T-helper 2 cell treated with Interferon-gamma antibody and Interleukin-4, amounts not matched to agents 100 ng/mL and 5 ng/mL, for 36 hours (primary cell): ENCODE results near the gene PARL. TPM values are rescaled to one million over a fixed set of nuclear protein-coding genes. Genes with fewer than 3 reads are reported as not detected.

Experiments
- intact Hi-C: fragments of 100-400 bp; cut with micrococcal nuclease; formaldehyde crosslinking; loops from one replicate; pipeline ENCODE4 v1.15.1; 2023
- total RNA-seq: library from RNA; stranded (reverse); gene quantifications from 2 replicates; pipeline ENCODE4 v1.2.3, GENCODE V29; 2022

The PARL gene
- total RNA-seq, 1 donor from 2014 or later, result 53.2 TPM

- intact Hi-C loops, result no loop called here
Measured at GRCh38 chr3:183857863-183858262, 26.8 kb downstream of the PARL start.

GRCh38 chr3:183854318-183855035 is 30.2 kb downstream of the PARL start:
- intact Hi-C loops, result no loop called here

- intact Hi-C loops, result no loop called here
Measured at GRCh38 chr3:183845608-183846288, 38.9 kb downstream of the PARL start.

GRCh38 chr3:183845090-183845489 is 39.6 kb downstream of the PARL start:
- intact Hi-C loops, result no loop called here

- intact Hi-C loops, result no loop called here
Measured at GRCh38 chr3:183844606-183845005, 40.1 kb downstream of the PARL start.

GRCh38 chr3:183839751-183840150 is 44.9 kb downstream of the PARL start:
- intact Hi-C loops, result no loop called here

GRCh38 chr3:183837894-183838293 is 46.8 kb downstream of the PARL start:
- intact Hi-C loops, result no loop called here

DNA sequence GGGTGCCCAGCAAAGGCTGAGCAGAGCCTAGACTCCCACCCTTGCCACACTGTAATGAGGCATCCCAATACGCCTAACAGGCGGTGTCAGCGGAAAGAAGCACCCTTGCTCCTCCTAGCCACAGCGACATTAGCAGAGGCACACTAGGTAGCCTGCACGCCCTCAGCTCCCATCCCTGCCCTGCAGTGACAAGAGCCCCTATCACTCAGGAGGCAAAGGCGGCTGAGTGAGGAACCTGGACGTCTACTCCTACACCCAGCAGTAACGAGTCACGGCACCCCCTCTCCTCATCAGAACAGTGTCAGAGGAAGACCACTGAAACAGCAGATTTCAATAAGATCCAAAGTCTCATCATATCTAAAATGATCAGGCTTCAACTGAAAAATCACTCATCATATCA is 47.3 kb downstream of the PARL start:
- intact Hi-C loops, result no loop called here

DNA sequence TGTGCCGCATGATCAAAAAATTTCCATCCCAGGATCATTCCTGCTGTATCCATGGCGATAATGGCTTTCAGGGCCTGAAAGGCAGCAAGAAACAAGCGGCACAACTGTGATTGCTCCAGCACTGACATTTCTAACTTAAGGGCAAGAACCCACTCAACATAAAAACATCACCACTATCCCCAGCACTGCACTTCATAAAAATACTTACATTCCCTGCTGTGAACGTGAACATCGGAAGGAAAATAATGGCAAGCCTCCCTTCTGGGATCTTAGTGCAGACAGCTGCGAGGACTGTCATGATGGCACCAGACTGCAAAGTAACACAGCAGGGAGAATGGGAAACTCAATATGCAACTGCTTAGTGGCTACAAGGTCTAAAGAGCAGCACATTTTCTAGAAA is 51.2 kb downstream of the PARL start:
- intact Hi-C loops, result no loop called here

- intact Hi-C loops, result no loop called here
Measured at GRCh38 chr3:183830187-183830586, 54.5 kb downstream of the PARL start.

GRCh38 chr3:183829466-183829865 is 55.2 kb downstream of the PARL start:
- intact Hi-C loops, result no loop called here

GRCh38 chr3:183828538-183828870 is 56.2 kb downstream of the PARL start:
- intact Hi-C loops, result no loop called here

DNA sequence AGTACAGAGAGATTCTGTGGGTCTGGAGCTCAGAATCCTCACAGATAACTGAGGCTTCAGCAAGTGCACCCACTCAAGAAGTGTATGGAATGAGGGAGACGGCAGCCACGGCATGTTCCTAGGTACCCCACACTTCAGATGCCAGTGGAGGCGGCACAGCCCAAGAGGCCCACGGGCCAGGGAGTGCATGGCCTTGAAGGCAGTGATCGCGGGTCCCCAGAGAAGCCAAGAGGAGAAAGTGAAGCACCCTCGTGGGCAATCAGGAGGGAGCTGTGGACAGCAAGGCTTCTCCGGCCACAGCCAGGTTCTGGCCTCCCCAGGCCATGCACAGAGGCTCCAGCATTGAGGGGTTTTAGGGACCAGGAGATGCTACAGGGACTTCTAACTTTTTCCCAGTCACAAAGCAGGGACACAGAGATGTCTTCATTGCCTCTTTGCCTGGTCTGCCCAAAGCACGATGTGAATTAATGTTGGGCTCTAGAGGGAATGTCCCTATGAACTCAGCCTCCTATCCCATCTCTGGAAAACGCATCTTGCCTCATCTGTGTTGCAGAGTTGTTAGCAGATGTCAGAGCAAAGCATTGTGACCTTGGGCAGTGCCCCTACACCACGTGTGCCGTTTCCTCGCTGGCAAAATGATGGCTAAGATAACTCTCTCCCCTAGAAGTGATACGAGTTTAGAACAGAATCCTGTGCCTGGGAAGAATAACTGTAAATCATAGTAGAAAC is 56.7 kb downstream of the PARL start:
- intact Hi-C loops, result no loop called here

DNA sequence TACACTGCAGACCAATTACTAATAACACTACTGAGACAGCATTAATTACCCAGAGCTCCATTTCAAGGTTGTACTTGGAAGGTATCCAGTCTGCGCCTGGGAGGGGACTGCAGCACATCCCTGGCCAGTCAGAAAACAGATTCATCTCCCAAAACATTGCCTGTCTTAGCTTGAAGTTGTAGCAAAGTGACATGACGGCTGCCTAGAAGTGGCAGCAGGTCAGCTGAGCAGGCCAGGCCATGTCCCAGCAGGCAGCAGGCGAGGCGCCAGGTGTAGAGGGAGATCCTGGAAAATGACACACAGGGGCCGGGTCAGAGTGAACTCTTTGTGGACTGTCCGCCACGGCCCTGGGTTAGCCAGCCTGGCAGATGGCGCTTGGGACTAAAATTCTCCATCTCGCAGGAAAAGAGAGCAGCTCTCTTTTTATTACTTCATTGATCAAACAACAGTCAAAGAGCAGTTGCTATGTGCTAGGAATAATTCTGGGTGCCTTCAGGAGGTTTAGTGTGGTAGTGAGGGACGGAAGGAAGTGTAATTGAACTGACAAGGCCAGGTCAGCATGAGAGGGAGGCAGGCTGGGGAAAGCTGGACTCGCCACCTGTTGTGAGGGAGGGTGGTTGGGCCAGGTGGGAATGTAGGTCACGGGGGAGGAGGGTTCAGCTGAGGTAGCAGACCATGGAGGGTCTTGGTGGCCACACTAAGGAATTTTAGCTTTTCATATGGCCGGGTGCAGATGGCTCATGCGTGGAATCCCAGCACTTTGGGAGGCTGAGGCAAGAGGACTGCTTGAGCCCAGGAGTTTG is 58.0 kb downstream of the PARL start:
- intact Hi-C loops, result no loop called here

GRCh38 chr3:183825456-183826161 is 59.1 kb downstream of the PARL start, which contains the start of gene MAP6D1:
MAP6D1 (minus strand) TSS chr3:183825577; CDS start chr3:183825547, 30 bp downstream.
- intact Hi-C loops, result no loop called here

DNA sequence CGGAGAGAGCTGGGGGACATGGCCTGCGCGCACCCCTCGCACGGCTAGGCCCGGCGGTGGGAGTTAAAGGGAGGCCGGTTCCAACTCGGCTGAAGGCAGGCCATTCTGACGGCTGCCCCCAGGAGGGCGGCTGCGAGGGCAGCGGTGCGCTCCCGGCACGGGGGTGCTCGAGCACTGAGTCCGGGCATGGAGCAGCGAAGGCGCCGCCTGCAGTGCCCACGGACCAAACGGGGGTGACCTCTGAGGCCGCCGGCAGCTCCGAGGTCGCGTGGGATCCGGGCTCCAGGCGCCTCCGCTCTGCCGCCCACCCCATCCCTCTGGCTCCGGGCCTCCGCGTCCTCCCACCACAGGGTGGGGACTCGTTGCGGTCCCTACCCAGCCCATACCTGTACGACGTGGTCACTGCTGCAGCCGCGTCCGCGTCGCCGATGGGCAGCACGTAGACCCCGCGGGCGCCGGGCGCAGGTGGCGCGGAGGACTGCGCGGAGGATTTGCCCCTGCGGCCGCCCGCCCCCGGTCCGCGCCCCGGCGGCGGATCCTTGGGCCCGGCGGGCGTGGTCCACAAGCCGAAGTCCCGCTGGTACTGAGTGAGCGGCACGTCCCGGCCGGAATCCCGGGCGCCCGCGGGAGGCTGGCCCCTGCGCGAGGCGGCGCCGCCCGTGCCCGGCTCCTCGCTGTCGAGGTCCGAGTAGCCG is 59.8 kb downstream of the PARL start:
- intact Hi-C loops, result loop anchor here (5.0 kb wide), 1 partner anchor 57 kb away; the partner anchor contains the start of gene PARL

DNA sequence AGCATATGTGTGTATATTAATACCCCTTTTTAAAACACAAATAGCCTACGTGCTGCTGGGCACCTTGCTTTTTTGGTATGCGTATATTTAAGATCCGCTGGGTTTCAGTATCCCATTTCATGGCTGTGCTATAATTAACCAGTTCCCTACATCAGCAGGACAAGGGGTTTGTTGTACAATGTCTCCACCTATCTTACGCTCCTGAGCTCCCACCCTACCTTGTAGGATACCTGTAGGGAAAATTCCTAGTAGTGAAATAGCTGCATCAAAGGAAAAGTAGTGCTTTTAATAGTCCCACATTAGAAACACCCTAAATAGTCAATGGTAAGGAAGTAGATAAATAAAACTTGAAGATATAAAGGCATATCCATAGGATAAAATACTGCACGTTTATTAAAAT is 60.7 kb downstream of the PARL start:
- intact Hi-C loops, result loop anchor here (5.0 kb wide), 1 partner anchor 58 kb away; the partner anchor contains the start of gene PARL

GRCh38 chr3:183822631-183823030 is 62.0 kb downstream of the PARL start:
- intact Hi-C loops, result loop anchor here (5.0 kb wide), 1 partner anchor 60 kb away; the partner anchor contains the start of gene PARL

GRCh38 chr3:183819831-183820230 is 64.8 kb downstream of the PARL start:
- intact Hi-C loops, result loop anchor here (5.0 kb wide), 1 partner anchor 62 kb away; the partner anchor contains the start of gene PARL
